ENCODE results near the gene LRRC38. TPM values are rescaled to one million over a fixed set of nuclear protein-coding genes. Genes with fewer than 3 reads are reported as not detected.

LRRC38 gene
- total and polyA plus RNA-seq, 2 donors (not counting 1 experiment from before 2014, with no cell fraction given), result not detected

DNA sequence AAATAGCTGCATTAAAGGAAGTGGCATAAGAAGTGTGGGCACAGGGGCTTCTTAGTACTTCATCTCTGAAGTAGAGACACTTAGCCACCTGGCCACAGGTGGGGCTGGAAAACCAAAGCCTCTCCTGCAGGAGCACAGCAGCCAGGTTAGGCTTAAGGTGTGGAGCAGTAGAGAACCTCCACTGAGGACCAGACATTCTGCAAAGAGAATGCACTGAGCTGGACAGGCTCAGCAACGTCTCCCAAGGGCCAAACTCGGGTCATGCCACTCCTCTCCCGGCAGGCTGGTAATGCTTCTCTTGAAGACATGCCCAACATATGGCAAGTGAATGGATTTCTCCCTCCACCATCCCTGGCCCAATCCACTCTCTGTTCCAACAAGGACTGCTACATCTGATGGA, 33.0 kb upstream of the LRRC38 start:
- Histone ChIP-seq H3K4me1 (ENCODE audit: control insufficient read depth, extremely low read depth, insufficient read depth, low read length) (no peaks in the 10 kb centered on the region), H3K4me3 (replicated peaks in 1 of 4; ENCODE audit: control extremely low read depth in 1 of 4, insufficient read depth in 1 of 4, low read depth in 3 of 4, low read length in 4 of 4) (no peak overlapping the region), H3K9me3 (ENCODE audit: control insufficient read depth, insufficient read depth, low read depth, low read length) (no peaks in the 10 kb centered on the region), H4K20me1 (ENCODE audit: control insufficient read depth, extremely low read depth, insufficient read depth, low read length) (no peaks in the 10 kb centered on the region), H3K27ac (ENCODE audit: insufficient read depth, low read length) (no peak overlapping the region), H3K79me2 (ENCODE audit: control insufficient read depth, insufficient read depth, low read length) (no peaks in the 10 kb centered on the region), H3K36me3 (ENCODE audit: control insufficient read depth, insufficient read depth, low read length) (no peaks in the 10 kb centered on the region), H2AFZ (ENCODE audit: low read length) (no peak overlapping the region), H3K4me2 (ENCODE audit: extremely low read depth, insufficient read depth, low read length) (no peak overlapping the region), H3K27me3 (ENCODE audit: control insufficient read depth, insufficient read depth, low read length) (no peaks in the 10 kb centered on the region), H3K9ac (ENCODE audit: insufficient read depth, low read length) (no peak overlapping the region)
- TF ChIP-seq, protein P1, sequence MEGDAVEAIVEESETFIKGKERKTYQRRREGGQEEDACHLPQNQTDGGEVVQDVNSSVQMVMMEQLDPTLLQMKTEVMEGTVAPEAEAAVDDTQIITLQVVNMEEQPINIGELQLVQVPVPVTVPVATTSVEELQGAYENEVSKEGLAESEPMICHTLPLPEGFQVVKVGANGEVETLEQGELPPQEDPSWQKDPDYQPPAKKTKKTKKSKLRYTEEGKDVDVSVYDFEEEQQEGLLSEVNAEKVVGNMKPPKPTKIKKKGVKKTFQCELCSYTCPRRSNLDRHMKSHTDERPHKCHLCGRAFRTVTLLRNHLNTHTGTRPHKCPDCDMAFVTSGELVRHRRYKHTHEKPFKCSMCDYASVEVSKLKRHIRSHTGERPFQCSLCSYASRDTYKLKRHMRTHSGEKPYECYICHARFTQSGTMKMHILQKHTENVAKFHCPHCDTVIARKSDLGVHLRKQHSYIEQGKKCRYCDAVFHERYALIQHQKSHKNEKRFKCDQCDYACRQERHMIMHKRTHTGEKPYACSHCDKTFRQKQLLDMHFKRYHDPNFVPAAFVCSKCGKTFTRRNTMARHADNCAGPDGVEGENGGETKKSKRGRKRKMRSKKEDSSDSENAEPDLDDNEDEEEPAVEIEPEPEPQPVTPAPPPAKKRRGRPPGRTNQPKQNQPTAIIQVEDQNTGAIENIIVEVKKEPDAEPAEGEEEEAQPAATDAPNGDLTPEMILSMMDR (conservative IDR thresholded peaks at IDR 0.05 in 1 of 2, IDR thresholded peaks at IDR 0.05 in 1 of 2; ENCODE audit: low read depth in 1 of 2, low read length in 2 of 2), result no peak
- TF ChIP-seq EZH2 (IDR thresholded peaks at IDR 0.05; ENCODE audit: low read length, missing control alignments), result no peak
- DNase-seq (ENCODE audit: low read depth in 2 of 2), result no peak

DNA sequence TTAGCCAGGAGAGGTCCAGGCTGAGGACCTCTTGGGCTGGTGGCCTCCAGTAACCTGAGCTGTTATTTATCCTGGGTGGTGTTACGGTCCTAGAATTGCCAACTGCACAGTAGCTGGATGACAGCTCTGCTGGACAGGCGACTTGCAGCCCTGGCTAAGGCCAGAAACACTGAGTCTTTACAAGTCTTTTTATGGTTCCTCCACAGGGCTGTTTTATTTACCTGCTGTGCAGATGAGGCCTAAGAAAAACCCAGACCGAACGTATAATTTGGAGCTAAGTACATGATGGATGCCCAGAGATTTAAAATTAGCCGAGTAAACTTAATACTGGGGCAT, 30.4 kb upstream of the LRRC38 start:
- TF ChIP-seq, protein P1 (conservative IDR thresholded peaks at IDR 0.05 in 1 of 2, IDR thresholded peaks at IDR 0.05 in 1 of 2; ENCODE audit: low read depth in 1 of 2, low read length in 2 of 2), result no peak
- TF ChIP-seq EZH2 (IDR thresholded peaks at IDR 0.05; ENCODE audit: low read length, missing control alignments), result no peak
- Histone ChIP-seq H3K9me3 (ENCODE audit: control insufficient read depth, insufficient read depth, low read depth, low read length) (no peaks in the 10 kb centered on the region), H3K4me2 (ENCODE audit: extremely low read depth, insufficient read depth, low read length) (no peak overlapping the region)

DNA sequence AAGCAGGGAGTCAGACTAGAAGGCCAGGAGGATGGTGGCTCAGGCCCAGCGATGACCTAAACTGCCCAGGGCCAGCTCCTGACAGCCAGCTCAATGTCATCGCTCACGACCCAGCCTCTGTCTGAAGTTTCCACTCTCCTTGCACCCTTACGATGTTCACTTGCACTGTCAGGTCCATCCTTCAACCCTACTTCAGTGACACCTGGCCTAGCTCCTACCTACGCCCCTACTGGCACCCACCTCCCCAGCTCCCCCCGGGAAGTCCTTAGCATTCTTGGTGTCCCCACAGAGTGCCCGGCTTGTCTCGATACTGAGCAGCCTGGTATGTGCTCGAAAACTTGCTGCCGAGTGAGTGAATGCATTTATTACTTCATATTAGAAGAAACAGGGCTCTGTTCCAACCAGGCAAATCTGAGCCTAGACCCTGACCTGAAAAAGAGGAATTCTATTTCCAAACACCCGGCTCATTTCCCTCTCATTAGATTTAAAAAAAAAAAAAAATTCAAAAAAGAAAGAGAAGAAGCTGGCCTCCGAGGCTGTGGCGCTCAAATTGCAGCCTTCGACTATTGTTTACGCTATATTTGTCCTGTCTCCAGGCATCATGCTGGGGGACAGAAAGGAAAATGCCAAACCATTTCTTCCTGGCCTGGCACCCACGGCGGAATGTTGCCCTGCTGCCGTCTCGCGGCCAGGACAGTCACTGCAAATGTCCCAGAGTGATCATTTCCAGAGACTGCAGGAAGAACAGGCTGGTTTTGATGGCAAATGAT, 29.8 kb upstream of the LRRC38 start:
- no peaks in the 10 kb centered on the region for H3K27me3 ChIP-seq (ENCODE audit: control insufficient read depth, insufficient read depth, low read length)
- H2AFZ ChIP-seq (ENCODE audit: low read length), result no peak overlapping the region
- TF ChIP-seq, protein P1 (conservative IDR thresholded peaks at IDR 0.05 in 1 of 2, IDR thresholded peaks at IDR 0.05 in 1 of 2; ENCODE audit: low read depth in 1 of 2, low read length in 2 of 2), result peak in 1 of 2 donors; percentile 27
- no peak for TF ChIP-seq EZH2 (IDR thresholded peaks at IDR 0.05; ENCODE audit: low read length, missing control alignments)
- H4K20me1 ChIP-seq (ENCODE audit: control insufficient read depth, extremely low read depth, insufficient read depth, low read length), result no peaks in the 10 kb centered on the region
- no peaks in the 10 kb centered on the region for H3K36me3 ChIP-seq (ENCODE audit: control insufficient read depth, insufficient read depth, low read length)
- peak in 1 of 2 donors; percentile 3 for DNase-seq (ENCODE audit: low read depth in 2 of 2)
- no peaks in the 10 kb centered on the region for H3K9me3 ChIP-seq (ENCODE audit: control insufficient read depth, insufficient read depth, low read depth, low read length)
- no peak overlapping the region for H3K4me2 ChIP-seq (ENCODE audit: extremely low read depth, insufficient read depth, low read length)
- H3K4me1 ChIP-seq (ENCODE audit: control insufficient read depth, extremely low read depth, insufficient read depth, low read length), result no peaks in the 10 kb centered on the region
- H3K79me2 ChIP-seq (ENCODE audit: control insufficient read depth, insufficient read depth, low read length), result no peaks in the 10 kb centered on the region
- no peak overlapping the region for H3K4me3 ChIP-seq (replicated peaks in 1 of 4; ENCODE audit: control extremely low read depth in 1 of 4, insufficient read depth in 1 of 4, low read depth in 3 of 4, low read length in 4 of 4)
- H3K9ac ChIP-seq (ENCODE audit: insufficient read depth, low read length), result no peak overlapping the region
- H3K27ac ChIP-seq (ENCODE audit: insufficient read depth, low read length), result no peak overlapping the region

More for the DNA sequence above, 30.4 kb upstream of the LRRC38 start:
- no peak overlapping the region for H3K9ac ChIP-seq (ENCODE audit: insufficient read depth, low read length)
- DNase-seq (ENCODE audit: low read depth in 2 of 2), result no peak
- no peaks in the 10 kb centered on the region for H3K79me2 ChIP-seq (ENCODE audit: control insufficient read depth, insufficient read depth, low read length)
- H3K27ac ChIP-seq (ENCODE audit: insufficient read depth, low read length), result no peak overlapping the region
- no peaks in the 10 kb centered on the region for H3K4me1 ChIP-seq (ENCODE audit: control insufficient read depth, extremely low read depth, insufficient read depth, low read length)
- H2AFZ ChIP-seq (ENCODE audit: low read length), result no peak overlapping the region
- H3K36me3 ChIP-seq (ENCODE audit: control insufficient read depth, insufficient read depth, low read length), result no peaks in the 10 kb centered on the region
- no peaks in the 10 kb centered on the region for H3K27me3 ChIP-seq (ENCODE audit: control insufficient read depth, insufficient read depth, low read length)
- no peaks in the 10 kb centered on the region for H4K20me1 ChIP-seq (ENCODE audit: control insufficient read depth, extremely low read depth, insufficient read depth, low read length)
- H3K4me3 ChIP-seq (replicated peaks in 1 of 4; ENCODE audit: control extremely low read depth in 1 of 4, insufficient read depth in 1 of 4, low read depth in 3 of 4, low read length in 4 of 4), result no peak overlapping the region
